ENCODE measurements around the gene MAB21L4. TPM values are rescaled to one million over a fixed set of nuclear protein-coding genes. Genes with fewer than 3 reads are reported as not detected.

The MAB21L4 gene
- total and polyA plus RNA-seq, 2 donors (not counting 3 experiments of a cell fraction or from before 2014, with no cell fraction given), result not detected

- H2AFZ ChIP-seq (ENCODE audit: low read depth, low read length), result no peak overlapping the region
- no peaks in the 10 kb centered on the region for H3K79me2 ChIP-seq (ENCODE audit: control insufficient read depth, insufficient read depth, low read length)
- no TSS peak for BruUV-seq (replicated peaks)
- H3K4me1 ChIP-seq (ENCODE audit: control insufficient read depth, extremely low read depth, insufficient read depth, low read length), result no peaks in the 10 kb centered on the region
- no peak overlapping the region for H3K9ac ChIP-seq (replicated peaks; ENCODE audit: extremely low read depth, insufficient read depth, low read length)
- H3K9me1 ChIP-seq (replicated peaks; ENCODE audit: control insufficient read depth, extremely low read depth, insufficient read depth, low read length), result no peaks in the 10 kb centered on the region
- no peaks in the 10 kb centered on the region for H3K27me3 ChIP-seq (ENCODE audit: control insufficient read depth in 2 of 2, insufficient read depth in 2 of 2, low read length in 2 of 2)
- dilution Hi-C loops (cut with MboI; ENCODE audit: extremely low pct_ligation_motif_present, low sequenced_read_pairs) (no loop called here), intact Hi-C loops (cut with micrococcal nuclease) (no loop called here)
- no peak for FAIRE-seq
- H3K9me3 ChIP-seq (replicated peaks; ENCODE audit: control insufficient read depth, insufficient read depth, low read length), result no peaks in the 10 kb centered on the region
- POLR2A ChIA-PET, result no interaction called here
- H3K36me3 ChIP-seq (ENCODE audit: control insufficient read depth in 2 of 2, extremely low read depth in 1 of 2, insufficient read depth in 2 of 2, low read length in 2 of 2), result no peaks in the 10 kb centered on the region
- TF ChIP-seq JUN (IDR thresholded peaks at IDR 0.05; ENCODE audit: borderline replicate concordance, insufficient read depth, insufficient read length, low read depth) (no peak), EZH2 (IDR thresholded peaks at IDR 0.05; ENCODE audit: borderline replicate concordance, low read depth, low read length, severe bottlenecking) (no peak), FOS (IDR thresholded peaks at IDR 0.05; ENCODE audit: borderline replicate concordance, insufficient read depth, low read length) (no peak), CTCF (IDR thresholded peaks at IDR 0.05; ENCODE audit: extremely low read depth in 1 of 2, insufficient read depth in 1 of 2, low read depth in 1 of 2, low read length in 2 of 2) (no peak), GATA2 (IDR thresholded peaks at IDR 0.05; ENCODE audit: insufficient read depth, insufficient read length, low read depth, low read length) (no peak), POLR2A (IDR thresholded peaks at IDR 0.05; ENCODE audit: low read depth, low read length) (no peak), MYC (IDR thresholded peaks at IDR 0.05; ENCODE audit: low read depth, low read length) (no peak), POLR2AphosphoS5 (IDR thresholded peaks at IDR 0.05; ENCODE audit: insufficient read depth, low read depth, low read length) (no peak)
- TF ChIP-seq, protein P1, sequence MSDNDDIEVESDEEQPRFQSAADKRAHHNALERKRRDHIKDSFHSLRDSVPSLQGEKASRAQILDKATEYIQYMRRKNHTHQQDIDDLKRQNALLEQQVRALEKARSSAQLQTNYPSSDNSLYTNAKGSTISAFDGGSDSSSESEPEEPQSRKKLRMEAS (IDR thresholded peaks at IDR 0.05; ENCODE audit: insufficient read depth, insufficient read length), result no peak
- H4K20me1 ChIP-seq (replicated peaks; ENCODE audit: control insufficient read depth, extremely low read depth, insufficient read depth, low read length), result no peaks in the 10 kb centered on the region
- CTCF ChIA-PET, result interaction anchor here (1.1 kb wide), 1 partner anchor 158 kb away, joined by 4 read pairs; no protein-coding TSS in a partner anchor
- H3K27ac ChIP-seq (ENCODE audit: insufficient read depth, low read depth, low read length), result no peak overlapping the region
- no peak overlapping the region for H3K4me2 ChIP-seq (ENCODE audit: insufficient read depth, low read length)
- no peak for DNase-seq (ENCODE audit: low read depth, low spot score)
- no peak overlapping the region for H3K4me3 ChIP-seq (replicated peaks in 1 of 3; ENCODE audit: insufficient read depth in 1 of 3, low read depth in 1 of 3, low read length in 3 of 3)
Observed at GRCh38 chr2:240920783-240921231, 24.9 kb upstream of the MAB21L4 start.

Data from endothelial cell of umbilical vein (primary cell).